CD4-positive, alpha-beta T cell treated with Interleukin-4 for 4 hours (primary cell): ENCODE measurements around the gene DPF3.

ENCODE experiments used
- DNase-seq: peaks from one replicate; pipeline ENCODE4 v3.0.0-alpha.2; 2020

Gene DPF3

GRCh38 chr14:72904218-72904617, 10.3 kb upstream of the DPF3 start:
- DNase-seq: no peak

- no peak for DNase-seq
Measured at GRCh38 chr14:72903716-72904115, 9.8 kb upstream of the DPF3 start.

- no peak for DNase-seq
Measured at GRCh38 chr14:72902801-72903530, 9.1 kb upstream of the DPF3 start.

- DNase-seq: no peak
Measured at GRCh38 chr14:72901361-72901760, 7.5 kb upstream of the DPF3 start.

- DNase-seq: no peak
Measured at GRCh38 chr14:72898448-72898847, 4.5 kb upstream of the DPF3 start.

GRCh38 chr14:72894623-72895378, 900 bp upstream of the DPF3 start:
- no peak for DNase-seq

- no peak for DNase-seq
Measured at GRCh38 chr14:72894323-72894622, 372 bp upstream of the DPF3 start.

- DNase-seq: peak; percentile 2
Measured at GRCh38 chr14:72892879-72893635, 844 bp downstream of the DPF3 start.

- DNase-seq: peak; percentile 18
Measured at GRCh38 chr14:72892103-72892878, 1.6 kb downstream of the DPF3 start.

- no peak for DNase-seq
Measured at GRCh38 chr14:72891666-72892102, 2.2 kb downstream of the DPF3 start.

GRCh38 chr14:72889366-72889765, 4.5 kb downstream of the DPF3 start:
- no peak for DNase-seq

GRCh38 chr14:72888636-72889201, 5.2 kb downstream of the DPF3 start:
- no peak for DNase-seq

GRCh38 chr14:72888192-72888591, 5.7 kb downstream of the DPF3 start:
- no peak for DNase-seq

GRCh38 chr14:72887514-72887913, 6.4 kb downstream of the DPF3 start:
- DNase-seq: no peak

- no peak for DNase-seq
Measured at GRCh38 chr14:72884386-72884785, 9.5 kb downstream of the DPF3 start.

GRCh38 chr14:72883961-72884360, 9.9 kb downstream of the DPF3 start:
- DNase-seq: no peak

- DNase-seq: no peak
Measured at GRCh38 chr14:72883109-72883508, 10.8 kb downstream of the DPF3 start.

GRCh38 chr14:72882463-72882862, 11.4 kb downstream of the DPF3 start:
- DNase-seq: no peak

- no peak for DNase-seq
Measured at GRCh38 chr14:72882047-72882446, 11.9 kb downstream of the DPF3 start.

- no peak for DNase-seq
Measured at GRCh38 chr14:72881543-72881942, 12.4 kb downstream of the DPF3 start.

GRCh38 chr14:72880820-72881219, 13.1 kb downstream of the DPF3 start:
- no peak for DNase-seq

GRCh38 chr14:72880164-72880563, 13.7 kb downstream of the DPF3 start:
- no peak for DNase-seq

GRCh38 chr14:72879431-72879830, 14.5 kb downstream of the DPF3 start:
- DNase-seq: no peak
